OCI-LY7 (cell line): ENCODE data around the gene SLC9A3. TPM values are rescaled to one million over a fixed set of nuclear protein-coding genes. Genes with fewer than 3 reads are reported as not detected.

Experiments used
- BruUV-seq: library from RNA; stranded (reverse); fragments of 400-500 nt; replicated peaks from 2 replicates; lab custom pipeline; 2021; lab: Mats Ljungman, UMichigan
- CTCF ChIA-PET: fragments of 300-600 bp; sonication (Branson Sonifier 250); formaldehyde crosslinking; loops from one replicate; lab custom pipeline; 2022; ENCODE audit warnings: antibody characterized with exemption; ENCODE audit not compliant: unreplicated experiment; lab: Charles Lee
- POLR2A ChIA-PET: fragments of 300-600 bp; sonication (Branson Sonifier 250); formaldehyde crosslinking; loops from one replicate; lab custom pipeline; 2022; ENCODE audit warnings: antibody characterized with exemption; lab: Charles Lee
- DNase-seq: peaks from one replicate; pipeline ENCODE4 v3.0.0-alpha.2; 2015; ENCODE audit warnings: low spot score
- H2AFZ ChIP-seq: fragments of 200-600 bp; sonication (generic), shearing (Covaris generic); 2 replicates; pipeline ENCODE4 v1.6.1; 2014; ENCODE audit warnings: mild to moderate bottlenecking, antibody characterized with exemption, low read length, moderate library complexity
- H3K27ac ChIP-seq: fragments of 200-600 bp; sonication (generic); 2 replicates; pipeline ENCODE4 v1.5.1; 2014; ENCODE audit warnings: mixed run types, low read depth, mild to moderate bottlenecking, moderate library complexity, low read length, inconsistent platforms; ENCODE audit not compliant: poor library complexity, severe bottlenecking
- H3K36me3 ChIP-seq: fragments of 200-600 bp; sonication (generic); 2 replicates; pipeline ENCODE4 v1.6.1; 2014; ENCODE audit warnings: mild to moderate bottlenecking, antibody characterized with exemption, low read length, moderate library complexity, mixed read lengths; ENCODE audit not compliant: insufficient read depth
- H3K4me1 ChIP-seq: fragments of 200-600 bp; sonication (generic); 2 replicates; pipeline ENCODE4 v1.5.1; 2014; ENCODE audit warnings: mild to moderate bottlenecking, low read length; ENCODE audit not compliant: insufficient read depth, poor library complexity, severe bottlenecking
- H3K4me2 ChIP-seq: fragments of 200-600 bp; sonication (generic); 2 replicates; pipeline ENCODE4 v1.6.1; 2014; ENCODE audit warnings: mild to moderate bottlenecking, low read length
- H3K4me3 ChIP-seq: fragments of 200-600 bp; sonication (generic); 2 replicates; pipeline ENCODE4 v1.5.1; 2014; ENCODE audit warnings: mild to moderate bottlenecking, low read depth, low read length; ENCODE audit not compliant: poor library complexity, severe bottlenecking
- H3K79me2 ChIP-seq: fragments of 200-600 bp; sonication (generic); 2 replicates; pipeline ENCODE4 v1.6.1; 2016; ENCODE audit warnings: low read depth, mild to moderate bottlenecking, low read length, moderate library complexity, mixed read lengths; ENCODE audit not compliant: insufficient read depth
- H3K9me2 ChIP-seq: fragments of 200-600 bp; sonication (generic); 2 replicates; pipeline ENCODE4 v1.6.1; 2016; ENCODE audit warnings: mild to moderate bottlenecking, low read length, mixed read lengths; ENCODE audit not compliant: insufficient read depth
- H3K9me3 ChIP-seq: fragments of 200-600 bp; sonication (generic); 2 replicates; pipeline ENCODE4 v1.6.1; 2014; ENCODE audit warnings: mild to moderate bottlenecking, mixed run types, low read length, mixed read lengths
- H4K20me1 ChIP-seq: fragments of 200-600 bp; sonication (generic); 2 replicates; pipeline ENCODE4 v1.6.1; 2014; ENCODE audit warnings: mild to moderate bottlenecking, antibody characterized with exemption, low read length, moderate library complexity, mixed read lengths; ENCODE audit not compliant: insufficient read depth
- CTCF ChIP-seq: fragments of 200-600 bp; sonication (generic); conservative IDR thresholded peaks from 2 replicates; pipeline ENCODE4 v1.5.1; 2014; ENCODE audit warnings: mild to moderate bottlenecking, antibody characterized with exemption, low read length, moderate library complexity, mixed read lengths
- EZH2phosphoT487 ChIP-seq: fragments of 200-600 bp; sonication (generic); IDR thresholded peaks from 2 replicates; pipeline ENCODE4 v1.6.1; 2018; ENCODE audit warnings: low read depth, borderline replicate concordance, mild to moderate bottlenecking, mixed run types, antibody characterized with exemption, low read length, moderate library complexity, mixed read lengths
- intact Hi-C: fragments of 100-400 bp; cut with micrococcal nuclease; formaldehyde crosslinking; loops from one replicate; pipeline ENCODE4 v1.10.0; 2022; ENCODE audit not compliant: unreplicated experiment
- total RNA-seq, 2 experiments: library from RNA; depleted of rRNA in 1 of 2; stranded (reverse); fragments of >200 nt in 1 of 2; shearing (Covaris generic) in 1 of 2; gene quantifications; 2 replicates each; pipeline ENCODE4 v1.2.3, GENCODE V29; 2014 to 2022

Gene SLC9A3
- total RNA-seq, 2 experiments from 2014 or later = 2.0 to 4.3 TPM

DNA sequence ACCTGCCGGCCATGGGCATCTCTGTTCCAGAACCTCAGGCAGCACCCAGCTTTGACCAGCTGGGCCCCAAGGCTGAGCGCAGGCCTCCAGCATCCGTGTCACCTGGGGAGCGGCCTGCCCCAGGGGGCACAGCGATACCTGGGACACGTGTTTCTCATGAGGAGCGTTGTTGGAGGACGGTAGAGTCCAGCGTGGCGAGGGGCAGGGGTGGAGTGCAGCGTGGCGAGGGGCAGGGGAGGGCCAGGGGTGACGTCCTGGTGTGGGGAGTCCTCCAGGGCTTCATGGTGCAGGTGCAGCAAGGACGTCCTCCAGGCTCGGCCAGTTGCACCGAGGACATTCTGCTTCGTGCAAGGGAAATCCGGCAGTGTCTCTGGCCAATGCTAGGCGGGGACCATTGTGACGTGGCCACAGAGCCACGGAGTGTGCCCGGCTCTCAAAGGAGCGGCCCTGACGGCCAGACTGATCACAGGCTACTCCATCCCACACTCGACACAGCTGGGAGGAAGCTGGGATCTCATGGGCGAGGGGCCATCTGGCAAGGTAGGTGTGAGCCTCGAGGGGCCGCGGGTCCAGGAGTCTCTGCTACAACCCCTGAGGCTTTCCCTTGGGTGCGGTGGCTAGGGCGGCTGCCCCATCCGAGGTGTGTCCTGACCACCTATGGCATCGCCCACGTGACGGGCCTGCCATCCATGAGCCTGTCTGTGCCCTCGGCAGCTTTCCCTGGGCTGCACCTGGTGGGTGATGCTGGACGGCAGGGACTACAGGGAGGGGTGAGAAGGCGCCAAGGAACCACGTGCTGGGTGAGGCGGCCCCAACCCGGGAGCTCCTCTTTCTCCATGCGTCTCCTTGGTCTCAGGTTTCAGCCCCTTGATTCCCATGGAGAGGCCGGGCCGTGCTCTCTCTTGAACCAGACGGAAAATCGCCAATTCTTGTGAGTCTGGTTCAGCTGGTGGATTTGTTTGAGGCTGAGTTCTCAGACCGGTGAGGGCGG is 33.8 kb downstream of the SLC9A3 start:
- BruUV-seq = no TSS peak
- Histone ChIP-seq H4K20me1 (no peaks in the 10 kb centered on the region), H3K9me3 (no peaks in the 10 kb centered on the region), H2AFZ (no peak overlapping the region), H3K27ac (no peak overlapping the region), H3K4me2 (no peak overlapping the region), H3K9me2 (no peaks in the 10 kb centered on the region), H3K4me1 (no peaks in the 10 kb centered on the region), H3K36me3 (no peaks in the 10 kb centered on the region), H3K4me3 (no peak overlapping the region), H3K79me2 (no peaks in the 10 kb centered on the region)
- POLR2A ChIA-PET = no interaction called here
- intact Hi-C loops = no loop called here
- TF ChIP-seq CTCF (no peak), EZH2phosphoT487 (no peak)
- CTCF ChIA-PET = no interaction called here
- DNase-seq = no peak

GRCh38 chr5:489689-490080 is 34.6 kb downstream of the SLC9A3 start:
- H3K9me2 ChIP-seq = no peaks in the 10 kb centered on the region
- POLR2A ChIA-PET = no interaction called here
- no peak overlapping the region for H2AFZ ChIP-seq
- no peak for TF ChIP-seq CTCF
- no peak for TF ChIP-seq EZH2phosphoT487
- no peak overlapping the region for H3K4me2 ChIP-seq
- H3K4me3 ChIP-seq = no peak overlapping the region
- no peaks in the 10 kb centered on the region for H3K79me2 ChIP-seq
- no peaks in the 10 kb centered on the region for H3K4me1 ChIP-seq
- CTCF ChIA-PET = no interaction called here
- H4K20me1 ChIP-seq = no peaks in the 10 kb centered on the region
- DNase-seq = no peak
- intact Hi-C loops = no loop called here
- no peaks in the 10 kb centered on the region for H3K9me3 ChIP-seq
- H3K27ac ChIP-seq = no peak overlapping the region
- BruUV-seq = no TSS peak
- H3K36me3 ChIP-seq = no peaks in the 10 kb centered on the region
